Mesodermal cell (in vitro differentiated cells): ENCODE data around the gene ZNF692. TPM values are rescaled to one million over a fixed set of nuclear protein-coding genes. Genes with fewer than 3 reads are reported as not detected.

Experiments used
- H3K27ac ChIP-seq: 2 replicates; pipeline ENCODE4 v1.7.0; 2013; ENCODE audit warnings: mild to moderate bottlenecking, low read depth, low read length, moderate library complexity; ENCODE audit not compliant: severe bottlenecking
- H3K36me3 ChIP-seq: 2 replicates; pipeline ENCODE4 v1.7.1; 2013; ENCODE audit warnings: mild to moderate bottlenecking, low read length, moderate library complexity; ENCODE audit not compliant: control insufficient read depth, insufficient read depth
- H3K4me1 ChIP-seq: one replicate; pipeline ENCODE4 v1.7.1; 2013; ENCODE audit warnings: mild to moderate bottlenecking, low read length; ENCODE audit not compliant: insufficient read depth, control insufficient read depth, poor library complexity, severe bottlenecking
- H3K4me3 ChIP-seq: 2 replicates; pipeline ENCODE4 v1.7.0; 2013; ENCODE audit warnings: low read length, control low read depth, mild to moderate bottlenecking; ENCODE audit not compliant: insufficient read depth, poor library complexity, severe bottlenecking; ENCODE audit errors: extremely low read depth
- H3K9me3 ChIP-seq: 2 replicates; pipeline ENCODE4 v1.7.1; 2013; ENCODE audit warnings: mild to moderate bottlenecking, low read length, moderate library complexity; ENCODE audit not compliant: control insufficient read depth
- WGBS, 2 experiments: methylation state at CpG; one replicate each; pipeline ENCODE4 v1.1.5; 2013; ENCODE audit warnings: missing lambda C conversion rate in 2 of 2; ENCODE audit not compliant: insufficient coverage in 2 of 2; 5-methylcytosine and 5-hydroxymethylcytosine counted together
- polyA plus RNA-seq, 2 experiments: library from polyadenylated mRNA; stranded (reverse); fragments of 50-300 nt; gene quantifications; one replicate each; pipeline ENCODE4 v1.2.3, GENCODE V29; 2013

ZNF692 gene, protein sequence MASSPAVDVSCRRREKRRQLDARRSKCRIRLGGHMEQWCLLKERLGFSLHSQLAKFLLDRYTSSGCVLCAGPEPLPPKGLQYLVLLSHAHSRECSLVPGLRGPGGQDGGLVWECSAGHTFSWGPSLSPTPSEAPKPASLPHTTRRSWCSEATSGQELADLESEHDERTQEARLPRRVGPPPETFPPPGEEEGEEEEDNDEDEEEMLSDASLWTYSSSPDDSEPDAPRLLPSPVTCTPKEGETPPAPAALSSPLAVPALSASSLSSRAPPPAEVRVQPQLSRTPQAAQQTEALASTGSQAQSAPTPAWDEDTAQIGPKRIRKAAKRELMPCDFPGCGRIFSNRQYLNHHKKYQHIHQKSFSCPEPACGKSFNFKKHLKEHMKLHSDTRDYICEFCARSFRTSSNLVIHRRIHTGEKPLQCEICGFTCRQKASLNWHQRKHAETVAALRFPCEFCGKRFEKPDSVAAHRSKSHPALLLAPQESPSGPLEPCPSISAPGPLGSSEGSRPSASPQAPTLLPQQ
- 45.1 TPM for polyA plus RNA-seq (2013, experiment 1 of 2)
- polyA plus RNA-seq (2013, experiment 2 of 2), result 39.3 TPM

DNA sequence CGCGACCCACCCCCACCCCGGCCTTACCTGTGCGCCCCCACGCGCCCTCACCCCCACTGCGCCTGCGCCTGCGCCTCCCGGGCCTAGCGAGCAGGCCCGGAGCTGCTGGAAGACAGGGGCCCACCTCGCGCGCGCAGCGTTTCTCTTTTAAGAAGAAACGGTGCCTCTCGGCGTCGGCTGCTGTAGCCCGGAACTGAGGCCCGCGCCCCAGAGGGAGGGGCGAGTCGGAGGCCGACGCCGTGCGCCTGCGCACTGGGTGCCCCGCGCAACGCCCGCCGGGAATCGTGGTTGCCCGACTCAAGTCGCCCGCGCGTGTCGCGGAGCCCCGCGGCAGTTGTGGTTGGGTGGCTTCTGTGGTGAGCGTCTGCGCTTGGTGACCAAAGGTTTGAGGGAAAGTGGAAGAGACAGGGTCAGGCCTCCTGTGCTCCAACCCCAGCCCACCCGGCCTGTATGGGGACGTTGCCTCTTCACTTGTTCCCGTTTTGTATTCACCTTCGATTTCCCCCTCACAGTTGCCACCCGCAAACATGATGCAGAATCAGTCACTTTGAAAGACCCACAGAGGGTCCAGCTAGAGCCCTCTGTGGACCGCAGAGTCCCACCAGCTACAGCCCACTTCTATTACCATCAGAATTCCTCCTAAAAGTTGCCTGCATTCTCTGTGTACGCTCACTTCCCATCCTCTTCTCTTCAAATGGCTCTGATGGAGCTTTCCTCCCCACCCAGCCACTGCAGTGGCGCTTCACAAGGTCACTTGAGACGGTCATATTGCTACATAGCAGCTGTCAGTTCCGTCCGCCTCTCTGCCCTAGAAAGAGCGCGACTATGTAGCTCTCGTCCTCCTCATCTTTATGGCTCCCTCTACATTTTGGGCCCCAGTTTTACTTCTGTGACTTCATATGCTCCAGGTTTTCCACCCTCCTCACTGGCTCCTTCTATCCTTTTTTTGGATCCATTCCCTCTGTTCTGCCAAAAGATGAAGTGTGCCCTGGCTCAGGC lies at the start of gene ZNF692:
Gene ZNF692, minus strand, starts transcription at position 195 of the 999 bp plus-strand sequence. CDS start 776 bp downstream, outside the sequence.
- peak within 1 kb of the TSS; percentile 75 for H3K27ac ChIP-seq
- H3K9me3 ChIP-seq, result no peaks in the 10 kb centered on the region
- peak within 1 kb of the TSS; percentile 64 for H3K4me3 ChIP-seq
- peaks cover 22% of the 10 kb centered on the region for H3K36me3 ChIP-seq
- 12 to 14% methylated on average over 41 to 47 of the region's 62 CpGs for WGBS, 2 experiments
- H3K4me1 ChIP-seq, result peaks cover 15% of the 10 kb centered on the region

GRCh38 chr1:248906753-248907661 lies 48.1 kb upstream of the ZNF692 start:
- Histone ChIP-seq H3K4me3 (peak overlapping the region; percentile 39), H3K27ac (peak overlapping the region; percentile 97), H3K9me3 (no peaks in the 10 kb centered on the region), H3K36me3 (peaks cover 10% of the 10 kb centered on the region), H3K4me1 (no peaks in the 10 kb centered on the region)
- WGBS, 2 experiments, result 41 to 67% methylated on average over 9 to 17 of the region's 18 CpGs

DNA sequence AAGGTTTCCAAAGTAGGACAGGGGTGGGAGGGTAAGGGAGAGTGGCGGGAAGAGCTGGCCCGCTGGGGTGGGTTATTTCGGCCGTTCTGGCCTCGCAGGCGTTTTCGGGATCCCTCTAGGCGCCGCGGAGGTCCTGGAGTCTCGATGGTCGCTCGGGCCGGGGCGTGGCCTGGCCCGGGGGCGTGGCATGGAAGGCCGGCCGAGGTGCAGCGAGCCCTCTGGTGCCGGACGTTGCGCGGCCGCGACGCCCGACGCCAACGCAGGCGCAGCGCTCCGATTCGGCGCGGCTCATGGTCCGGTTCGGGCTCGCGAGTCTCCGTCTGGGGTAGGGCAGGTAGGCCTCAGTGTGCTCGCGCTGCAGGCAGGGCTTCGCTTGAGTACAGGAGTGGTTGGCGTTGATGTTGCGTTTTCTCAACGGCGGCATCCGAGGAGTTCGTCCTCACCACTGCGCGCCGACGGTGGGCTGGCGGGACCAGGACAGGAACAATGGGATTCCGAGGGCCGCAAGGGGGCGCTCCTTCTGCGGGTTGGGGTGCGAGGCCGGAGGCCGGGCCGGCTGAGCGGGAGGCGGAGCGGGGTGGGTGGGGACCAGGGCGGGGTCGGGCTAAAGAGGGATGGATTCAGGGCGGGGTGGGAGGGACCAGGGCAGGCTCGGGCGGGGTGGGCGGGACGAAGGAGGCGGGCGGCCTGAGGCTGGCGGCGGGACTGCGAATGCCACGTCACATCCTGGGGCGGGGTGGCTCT lies 47.3 kb upstream of the ZNF692 start, which contains the start of gene PGBD2:
Gene PGBD2, plus strand, starts transcription at position 227 of the 744 bp plus-strand sequence. CDS start 7,628 bp downstream, outside the sequence.
- Histone ChIP-seq H3K9me3 (no peaks in the 10 kb centered on the region), H3K36me3 (peaks cover 6% of the 10 kb centered on the region), H3K4me3 (peak within 1 kb of the TSS; percentile 54), H3K27ac (peak within 1 kb of the TSS; percentile 97), H3K4me1 (no peaks in the 10 kb centered on the region)
- WGBS, 2 experiments, result 1% methylated on average over 40 to 52 of the region's 80 CpGs

- Histone ChIP-seq H3K4me3 (peak overlapping the region; percentile 54), H3K4me1 (no peaks in the 10 kb centered on the region), H3K27ac (peak overlapping the region; percentile 97), H3K36me3 (peaks cover 4% of the 10 kb centered on the region), H3K9me3 (no peaks in the 10 kb centered on the region)
- 55 to 56% methylated on average over 3 to 4 of the region's 4 CpGs for WGBS, 2 experiments
These were observed 46.8 kb upstream of the ZNF692 start for GRCh38 chr1:248905662-248906008.

- no peaks in the 10 kb centered on the region for H3K4me1 ChIP-seq
- no peaks in the 10 kb centered on the region for H3K9me3 ChIP-seq
- 96 to 100% methylated on average over 2 of the region's 3 CpGs for WGBS, 2 experiments
- H3K4me3 ChIP-seq, result no peak overlapping the region
- no peaks in the 10 kb centered on the region for H3K36me3 ChIP-seq
- no peak overlapping the region for H3K27ac ChIP-seq
These were observed 45.7 kb upstream of the ZNF692 start for GRCh38 chr1:248904437-248905216.

DNA sequence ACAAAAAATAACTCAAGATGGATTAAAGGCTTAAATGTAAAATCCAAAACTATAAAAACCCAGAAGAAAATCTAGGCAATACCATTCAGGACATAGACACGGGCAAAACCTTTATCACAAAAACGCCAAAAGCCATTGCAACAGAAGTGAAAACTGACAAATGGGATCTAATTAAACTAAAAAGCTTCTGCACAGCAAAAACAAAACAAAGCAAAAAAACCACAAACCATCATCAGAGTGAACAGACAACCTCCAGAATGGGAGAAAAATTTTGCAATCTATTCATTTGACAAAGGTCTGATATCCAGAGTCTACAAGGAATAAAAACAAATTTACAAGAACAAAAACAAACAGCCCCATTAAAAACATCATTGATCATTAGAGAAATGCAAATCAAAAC lies 42.7 kb upstream of the ZNF692 start:
- 80% methylated on average over 2 of the region's 2 CpGs; no CpG with 5 or more reads in 1 of the 2 experiments for WGBS, 2 experiments
- H3K36me3 ChIP-seq, result no peaks in the 10 kb centered on the region
- no peak overlapping the region for H3K27ac ChIP-seq
- no peaks in the 10 kb centered on the region for H3K9me3 ChIP-seq
- H3K4me1 ChIP-seq, result no peaks in the 10 kb centered on the region
- H3K4me3 ChIP-seq, result no peak overlapping the region

- WGBS, 2 experiments, result no CpG with 5 or more reads among the region's 1 CpG
- no peak overlapping the region for H3K4me3 ChIP-seq
- no peaks in the 10 kb centered on the region for H3K9me3 ChIP-seq
- no peaks in the 10 kb centered on the region for H3K4me1 ChIP-seq
- no peak overlapping the region for H3K27ac ChIP-seq
- no peaks in the 10 kb centered on the region for H3K36me3 ChIP-seq
These were observed 41.8 kb upstream of the ZNF692 start for GRCh38 chr1:248900637-248901036.

DNA sequence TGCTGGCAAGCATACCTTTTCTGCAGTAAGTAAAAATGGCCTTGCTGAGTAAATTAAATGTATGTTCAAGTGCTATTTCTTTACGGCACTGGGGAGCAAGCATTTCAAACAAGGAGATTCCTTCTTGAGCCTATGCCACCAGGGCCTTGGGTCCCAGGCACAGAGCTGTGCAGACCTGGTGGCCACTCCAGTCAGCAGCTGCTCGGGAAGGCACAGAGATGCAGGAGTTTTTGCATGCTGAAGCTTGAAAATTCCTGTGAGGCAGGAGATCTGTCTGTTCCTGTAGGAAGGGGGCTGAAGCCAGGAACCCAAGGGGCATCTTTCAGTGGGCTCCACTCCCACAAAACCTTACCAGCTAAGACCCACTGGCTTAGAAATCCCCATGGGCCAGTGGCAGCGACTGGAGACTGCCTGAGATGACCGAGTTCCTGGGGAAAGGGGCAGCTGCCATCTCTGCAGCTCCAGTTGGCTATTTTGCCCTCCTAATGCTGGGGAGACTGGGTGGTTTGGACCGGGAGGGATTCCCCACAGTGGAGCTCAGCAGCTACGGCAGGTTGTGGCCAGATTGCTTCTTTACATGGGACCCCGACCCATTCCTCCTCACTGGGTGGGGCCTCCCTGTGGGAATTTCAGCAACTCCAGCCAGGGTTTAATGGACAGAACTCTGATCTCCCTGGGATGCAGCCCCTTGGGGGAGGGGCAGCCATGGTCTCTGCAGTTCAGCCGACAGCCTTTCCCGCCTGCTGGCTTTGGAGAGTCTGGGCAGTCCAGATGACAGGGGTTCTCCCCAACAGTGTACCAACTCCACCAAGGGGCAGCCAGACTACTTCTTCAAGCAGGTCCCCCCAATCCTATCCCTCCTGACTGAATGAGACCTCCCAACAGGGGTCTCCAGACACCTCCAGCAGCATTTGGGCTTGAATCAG lies 38.8 kb upstream of the ZNF692 start:
- no peak overlapping the region for H3K4me3 ChIP-seq
- WGBS, 2 experiments, result 78 to 81% methylated on average over 8 to 9 of the region's 9 CpGs
- H3K9me3 ChIP-seq, result no peaks in the 10 kb centered on the region
- no peaks in the 10 kb centered on the region for H3K36me3 ChIP-seq
- no peaks in the 10 kb centered on the region for H3K4me1 ChIP-seq
- no peak overlapping the region for H3K27ac ChIP-seq
